NCI-H2196 treated with DMSO at 0.1 percent for 48 hours (cell line): ENCODE data around the gene YJU2.
"Not testable (repeated sequence)": the region's sequence is repeated elsewhere in the genome, so short reads cannot be mapped to it uniquely, and the experiment has no call there.

Experiments used
- DNase-seq: peaks from one replicate; lab custom pipeline; 2025; ENCODE audit not compliant: unreplicated experiment; lab: John Stamatoyannopoulos, UW

YJU2 gene

DNA sequence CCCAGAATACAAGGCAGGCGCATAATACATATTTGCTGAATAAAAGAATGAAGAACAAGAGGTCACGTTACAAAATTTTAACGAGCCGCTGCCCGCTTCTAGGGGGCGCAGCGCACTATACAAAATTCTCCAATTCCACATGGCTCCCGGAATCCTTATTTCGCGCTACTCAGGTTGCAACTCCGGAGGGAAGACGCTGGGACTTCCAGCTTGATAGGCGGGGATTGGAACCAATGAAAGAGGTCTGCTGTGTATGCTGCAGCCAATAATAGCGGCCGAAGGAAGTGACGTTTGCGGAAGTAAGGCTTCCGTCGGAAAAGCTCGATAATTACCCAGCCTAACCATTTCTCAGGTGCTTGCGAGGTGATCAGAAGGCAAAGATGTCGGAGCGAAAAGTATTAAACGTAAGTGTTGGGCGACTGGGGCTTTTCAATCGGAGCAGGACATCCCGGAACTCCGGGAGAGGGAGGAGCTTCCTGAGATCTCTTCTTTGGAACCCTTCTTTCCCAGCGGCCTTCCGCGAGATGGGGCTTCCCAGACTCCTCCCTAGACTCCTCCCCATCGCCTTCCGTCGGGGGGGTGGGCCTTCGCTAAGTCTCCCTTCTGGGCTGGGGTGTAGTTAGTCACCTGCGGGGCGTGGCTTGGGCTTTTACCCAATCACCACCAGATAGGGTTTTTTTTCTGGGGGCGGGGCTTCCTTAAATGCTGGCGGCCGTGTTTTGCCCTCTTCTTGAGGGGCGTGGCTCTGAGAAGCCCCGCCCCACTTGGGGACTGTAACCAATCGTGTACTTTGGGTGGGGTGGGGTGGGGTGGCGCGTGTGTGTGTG, at the start of gene YJU2:
Gene YJU2 (plus strand): TSS at position 314 of the 827 bp plus-strand sequence. CDS start 67 bp downstream, at position 381.
- peak; percentile 96 for DNase-seq

DNA sequence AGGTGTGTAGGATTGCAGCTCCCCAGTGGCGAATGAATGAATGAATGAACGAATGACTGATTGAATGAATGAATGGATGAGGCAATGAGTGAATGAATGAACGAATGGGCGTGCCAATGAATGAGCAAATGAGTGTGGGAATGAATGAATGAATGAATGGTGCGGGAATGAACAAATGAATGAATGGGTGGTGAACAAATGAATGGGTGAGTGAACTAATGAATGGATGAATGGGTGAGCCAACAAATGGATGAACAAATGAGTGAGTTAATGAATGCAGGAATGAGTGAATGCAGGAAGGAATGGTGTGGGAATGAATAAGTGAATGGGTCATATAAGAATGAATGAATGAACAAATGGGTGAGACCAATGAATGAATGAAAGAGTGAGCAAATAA, 49.7 kb upstream of the YJU2 start:
- DNase-seq = no peak

DNA sequence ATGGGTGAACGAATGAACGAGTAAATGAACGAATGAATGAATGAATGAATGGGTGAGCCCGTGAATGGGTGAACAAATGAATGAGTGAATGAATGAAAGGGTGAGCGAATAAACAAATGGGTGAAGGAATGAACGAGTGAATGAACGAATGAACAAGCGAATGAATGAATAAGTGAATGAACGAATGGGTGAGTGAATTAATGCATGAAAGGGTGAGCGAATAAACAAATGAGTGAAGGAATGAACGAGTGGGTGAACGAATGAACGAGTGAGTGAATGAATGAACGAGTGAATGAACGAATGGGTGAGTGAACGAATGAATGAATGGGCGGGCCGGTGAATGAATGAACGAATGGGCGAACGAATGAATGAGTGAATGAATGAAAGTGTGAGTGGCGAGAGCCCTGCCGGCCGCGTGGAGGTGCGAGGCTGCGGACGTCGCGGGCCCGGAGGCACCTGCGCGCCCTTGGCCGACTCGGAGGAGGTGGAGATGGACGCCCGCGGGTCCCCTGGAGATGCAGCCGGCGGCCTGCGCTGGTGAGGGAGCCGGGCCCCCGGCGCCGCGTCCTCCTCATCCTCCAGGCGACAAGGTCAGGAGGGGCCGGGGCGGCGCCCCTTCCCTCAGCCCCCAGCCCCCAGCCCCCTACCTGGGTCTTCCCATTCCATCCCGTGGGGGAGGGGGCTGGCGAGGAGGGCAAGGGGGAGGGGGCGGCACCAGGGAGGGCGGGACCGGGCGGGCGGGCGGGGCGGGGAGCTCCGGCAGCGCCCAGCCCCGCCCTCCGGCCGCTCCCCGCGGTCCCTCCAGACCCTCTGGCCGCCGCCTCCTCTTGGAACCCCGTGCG, 49.0 kb upstream of the YJU2 start:
- peak; percentile 32 for DNase-seq

DNA sequence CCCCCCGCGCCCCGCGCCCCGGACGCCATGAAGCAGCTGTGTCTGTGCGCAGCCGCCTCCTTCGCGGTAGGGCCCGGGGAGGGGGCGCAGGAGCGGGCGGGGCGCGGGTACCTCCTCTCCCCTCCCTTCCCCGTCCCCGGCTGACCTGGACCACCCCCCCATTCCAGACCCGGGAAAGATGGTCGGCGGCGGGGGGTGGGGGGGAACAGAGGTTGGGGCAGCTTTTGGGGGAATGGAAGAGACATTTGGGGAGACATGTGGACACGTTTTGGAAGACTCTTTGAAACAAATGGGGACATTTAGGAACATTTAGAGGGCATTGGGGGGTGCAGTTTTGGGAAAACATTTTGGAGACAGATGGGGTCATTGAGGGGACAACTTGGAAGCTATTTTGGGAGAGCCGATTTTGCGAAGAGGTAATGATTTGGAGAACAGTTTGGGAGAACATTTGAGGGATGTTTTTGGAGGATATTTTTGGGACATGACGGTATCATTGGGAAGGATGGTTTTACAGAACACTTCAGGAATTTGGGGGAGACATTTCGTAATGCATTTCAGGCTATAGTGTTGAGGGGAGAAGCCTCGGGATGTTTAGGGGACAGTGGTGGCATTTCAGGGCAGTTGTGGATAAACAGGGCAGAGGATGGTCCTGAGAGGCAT, 48.3 kb upstream of the YJU2 start:
- DNase-seq = no peak

DNA sequence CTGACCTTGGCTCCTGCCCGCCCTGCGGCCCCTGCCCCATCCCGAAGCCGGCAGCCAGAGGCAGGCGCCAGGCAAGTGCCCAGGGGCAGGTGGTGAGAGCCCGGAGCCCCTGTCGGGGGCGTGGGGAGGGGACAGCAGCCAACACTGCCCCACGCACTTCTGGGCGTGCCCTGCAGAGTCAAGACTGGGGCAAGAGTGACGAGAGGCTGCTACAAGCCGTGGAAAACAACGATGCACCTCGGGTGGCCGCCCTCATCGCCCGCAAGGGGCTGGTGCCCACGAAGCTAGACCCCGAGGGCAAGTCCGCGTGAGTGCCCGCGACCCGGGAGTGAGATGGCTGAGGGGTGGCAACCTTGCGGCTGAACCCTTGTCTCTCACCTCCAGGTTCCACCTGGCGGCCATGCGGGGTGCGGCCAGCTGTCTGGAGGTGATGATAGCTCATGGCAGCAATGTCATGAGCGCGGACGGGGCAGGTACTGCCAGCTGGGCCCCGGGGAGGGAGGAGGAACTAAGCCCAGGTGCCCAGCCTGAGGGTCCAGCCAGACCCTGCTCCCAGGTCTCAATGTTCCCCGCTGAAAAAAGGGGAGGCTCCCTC, 47.1 kb upstream of the YJU2 start:
- DNase-seq = peak; percentile 21

DNA sequence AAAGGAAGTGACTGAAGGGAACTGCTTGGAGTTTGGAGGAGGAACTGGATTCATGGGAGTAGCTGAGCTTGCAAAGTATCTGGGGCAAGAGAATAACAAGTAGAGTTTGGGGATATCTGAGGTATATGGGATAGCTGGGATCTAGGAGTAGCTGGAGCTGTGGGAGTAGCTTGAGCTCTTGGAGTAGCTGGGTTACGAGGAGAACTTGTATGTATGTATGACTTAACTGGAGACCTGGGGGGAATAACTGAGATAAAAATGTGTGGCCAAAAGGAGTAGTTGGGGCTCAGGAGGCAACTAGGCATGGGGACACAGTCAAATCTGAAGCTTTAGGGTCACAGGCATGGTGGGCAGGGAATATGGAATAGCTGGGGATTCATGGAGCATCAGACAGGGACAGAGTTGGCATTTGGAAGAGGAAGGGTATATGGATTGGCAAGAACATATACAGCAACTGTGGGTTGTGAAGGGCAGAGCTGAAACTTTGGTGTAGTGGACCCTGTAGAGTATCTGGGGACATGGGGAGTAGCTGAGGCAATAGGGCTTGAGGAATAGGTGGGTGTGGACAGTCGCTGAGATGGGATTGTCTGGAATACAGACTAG, 45.8 kb upstream of the YJU2 start:
- no peak for DNase-seq

DNA sequence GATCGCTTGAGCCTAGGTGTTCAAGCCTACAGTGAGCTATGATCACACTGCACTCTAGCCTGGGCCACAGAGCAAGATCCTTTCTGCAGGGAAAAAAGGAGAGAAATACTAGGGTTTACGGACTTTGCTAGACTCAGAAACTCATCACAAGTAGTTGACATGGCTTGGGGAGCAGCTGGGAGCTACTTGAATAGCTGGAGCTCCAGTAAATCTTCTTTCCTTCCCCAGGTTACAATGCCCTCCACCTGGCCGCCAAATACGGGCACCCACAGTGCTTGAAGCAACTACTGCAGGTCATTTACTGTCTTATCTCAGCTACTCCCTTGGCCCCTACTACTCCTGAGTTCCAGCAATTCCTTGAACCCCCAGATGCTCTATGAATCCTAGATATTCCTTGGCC, 45.1 kb upstream of the YJU2 start:
- DNase-seq = no peak

DNA sequence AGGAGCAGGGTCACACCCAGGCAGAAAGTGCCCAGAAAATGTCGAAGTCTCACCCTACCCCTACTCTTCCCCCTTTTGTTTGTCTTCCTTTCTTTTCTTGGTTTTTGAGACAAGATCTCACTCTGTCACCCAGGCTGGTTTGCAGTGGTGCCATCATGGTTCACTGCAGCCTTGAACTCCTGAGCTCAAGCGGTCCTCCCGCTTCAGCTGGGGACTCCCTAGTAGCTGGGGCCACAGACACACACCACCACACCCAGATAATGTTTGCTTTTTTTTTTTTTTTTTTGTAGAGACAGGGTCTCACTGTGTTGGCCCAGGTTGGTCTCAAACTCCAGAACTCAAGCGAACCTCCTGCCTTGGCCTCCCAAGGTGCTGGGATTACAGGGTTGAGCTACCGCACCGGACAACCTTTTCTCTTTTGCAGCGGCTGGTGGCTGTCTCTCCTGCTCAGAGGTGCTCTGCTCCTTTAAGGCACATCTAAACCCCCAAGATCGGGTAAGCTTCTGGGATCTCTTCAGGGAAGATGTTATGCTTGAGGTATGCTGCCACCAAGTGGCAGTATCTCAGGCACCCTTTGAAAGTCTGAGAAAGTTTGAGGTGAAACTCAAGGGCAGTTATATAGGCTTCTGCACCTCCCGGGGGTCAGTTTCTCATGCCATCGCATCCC, 39.9 kb upstream of the YJU2 start:
- no peak for DNase-seq

DNA sequence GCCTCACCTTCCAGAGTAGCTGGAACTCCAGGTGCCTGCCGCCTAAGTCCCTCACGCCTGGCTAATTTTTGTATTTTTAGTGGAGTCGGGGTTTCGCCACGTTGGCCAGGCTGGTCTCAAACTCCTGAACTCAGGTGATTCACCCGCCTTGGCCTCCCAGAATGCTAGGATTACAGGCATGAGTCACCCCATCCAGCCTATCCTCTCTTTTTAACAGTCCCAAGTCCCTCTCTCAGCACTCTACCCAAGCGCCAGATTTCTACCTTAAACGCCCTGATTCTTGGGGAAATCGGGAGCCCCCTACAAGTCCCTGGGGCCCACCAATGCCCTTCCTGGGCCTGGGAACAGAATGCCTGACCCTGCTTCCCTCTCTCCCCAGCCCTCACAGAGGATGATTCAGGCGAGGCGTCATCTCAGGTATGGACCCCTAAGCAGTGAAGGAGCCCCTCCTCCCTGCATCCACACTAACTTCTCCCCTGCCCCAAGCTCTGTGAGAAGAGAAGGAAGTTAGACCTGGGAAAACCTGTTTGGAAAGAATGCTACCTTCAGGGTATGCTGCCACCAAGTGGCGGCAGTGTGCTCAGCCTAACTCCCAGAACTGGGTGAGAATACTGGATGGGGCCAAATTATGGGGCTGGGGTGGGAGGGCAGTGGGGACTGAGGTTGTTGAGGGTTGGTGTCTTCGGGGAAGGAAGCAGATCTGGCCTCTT, 38.3 kb upstream of the YJU2 start:
- peak; percentile 16 for DNase-seq

DNA sequence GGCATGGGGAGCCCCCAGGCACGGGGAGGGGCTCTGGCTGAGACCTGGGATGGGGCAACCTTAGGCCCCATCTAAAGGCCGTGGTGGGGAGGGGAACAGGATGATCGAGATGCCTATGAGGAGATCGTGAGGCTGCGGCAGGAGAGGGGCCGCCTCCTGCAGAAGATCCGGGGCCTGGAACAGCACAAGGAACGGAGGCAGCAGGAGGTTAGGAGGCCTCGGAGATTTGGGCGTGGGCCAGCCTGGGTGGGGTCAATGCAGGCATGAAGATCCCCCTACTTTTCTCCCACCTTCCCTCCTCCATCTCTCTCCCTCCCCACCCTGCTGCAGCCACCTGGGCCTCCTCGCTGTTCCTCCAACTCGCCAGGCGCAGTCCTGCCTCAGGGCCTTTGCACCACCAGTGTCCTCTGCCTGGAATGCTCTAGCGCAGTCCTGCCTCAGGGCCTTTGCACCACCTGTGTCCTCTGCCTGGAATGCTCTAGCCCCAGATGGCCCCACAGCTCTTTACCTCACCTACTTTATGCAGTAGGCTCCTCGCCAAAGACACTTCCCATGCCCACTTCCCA, 36.6 kb upstream of the YJU2 start:
- DNase-seq = no peak

DNA sequence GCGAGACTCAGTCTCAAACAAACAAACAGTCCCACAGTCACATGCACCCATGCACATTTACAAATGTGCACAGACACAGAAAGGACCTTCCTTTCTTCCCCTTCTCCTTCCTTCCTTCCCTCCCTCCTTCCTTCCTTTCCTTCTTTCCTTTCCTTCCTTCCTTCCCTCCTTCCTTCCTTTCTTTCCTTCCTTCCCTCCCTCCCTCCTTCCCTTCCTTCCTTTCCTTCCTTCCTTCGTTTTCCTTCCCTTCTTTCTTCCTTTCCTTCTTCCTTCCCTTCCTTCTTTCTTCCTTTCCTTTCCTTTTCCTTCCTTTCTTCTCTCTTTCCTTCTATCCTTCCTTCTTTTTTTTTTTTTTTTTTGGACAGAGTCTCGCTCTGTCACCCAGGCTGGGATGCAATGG, 33.8 kb upstream of the YJU2 start:
- DNase-seq = no peak

DNA sequence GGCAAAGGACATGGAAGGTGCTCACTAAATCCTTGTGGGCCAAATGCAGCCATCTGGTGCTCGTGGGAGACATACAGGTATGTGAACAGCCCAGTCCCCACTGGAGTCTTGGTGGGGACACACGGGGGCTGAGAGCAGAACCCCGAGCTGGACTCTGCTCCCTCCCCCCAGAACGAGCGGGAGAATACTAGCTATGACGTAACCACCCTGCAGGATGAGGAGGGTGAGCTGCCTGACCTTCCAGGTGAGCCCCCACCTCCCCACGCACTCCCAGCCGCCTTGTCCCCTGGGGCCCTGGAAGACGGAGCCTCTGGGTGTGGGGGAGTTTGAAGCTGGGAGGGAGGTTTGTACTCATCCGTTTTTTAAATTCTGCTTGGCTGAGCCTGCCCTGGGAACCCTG, 31.1 kb upstream of the YJU2 start:
- no peak for DNase-seq

DNA sequence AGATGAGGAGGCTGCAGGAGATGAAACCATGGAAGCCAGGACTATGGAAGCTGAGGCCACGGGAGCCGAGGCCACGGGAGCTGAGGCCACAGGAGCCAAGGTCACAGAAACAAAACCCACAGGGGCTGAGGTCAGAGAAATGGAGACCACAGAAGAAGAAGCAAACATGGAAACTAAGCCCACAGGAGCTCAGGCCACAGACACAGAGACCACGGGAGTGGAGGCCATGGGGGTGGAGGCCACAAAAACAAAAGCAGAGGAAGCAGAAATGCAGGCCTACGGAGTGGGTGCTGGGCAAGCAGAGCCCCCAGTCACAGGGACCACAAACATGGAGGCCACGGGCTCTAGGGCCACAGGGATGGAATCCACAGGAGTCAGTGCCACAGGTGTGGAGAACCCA, 30.0 kb upstream of the YJU2 start:
- DNase-seq = no peak

DNA sequence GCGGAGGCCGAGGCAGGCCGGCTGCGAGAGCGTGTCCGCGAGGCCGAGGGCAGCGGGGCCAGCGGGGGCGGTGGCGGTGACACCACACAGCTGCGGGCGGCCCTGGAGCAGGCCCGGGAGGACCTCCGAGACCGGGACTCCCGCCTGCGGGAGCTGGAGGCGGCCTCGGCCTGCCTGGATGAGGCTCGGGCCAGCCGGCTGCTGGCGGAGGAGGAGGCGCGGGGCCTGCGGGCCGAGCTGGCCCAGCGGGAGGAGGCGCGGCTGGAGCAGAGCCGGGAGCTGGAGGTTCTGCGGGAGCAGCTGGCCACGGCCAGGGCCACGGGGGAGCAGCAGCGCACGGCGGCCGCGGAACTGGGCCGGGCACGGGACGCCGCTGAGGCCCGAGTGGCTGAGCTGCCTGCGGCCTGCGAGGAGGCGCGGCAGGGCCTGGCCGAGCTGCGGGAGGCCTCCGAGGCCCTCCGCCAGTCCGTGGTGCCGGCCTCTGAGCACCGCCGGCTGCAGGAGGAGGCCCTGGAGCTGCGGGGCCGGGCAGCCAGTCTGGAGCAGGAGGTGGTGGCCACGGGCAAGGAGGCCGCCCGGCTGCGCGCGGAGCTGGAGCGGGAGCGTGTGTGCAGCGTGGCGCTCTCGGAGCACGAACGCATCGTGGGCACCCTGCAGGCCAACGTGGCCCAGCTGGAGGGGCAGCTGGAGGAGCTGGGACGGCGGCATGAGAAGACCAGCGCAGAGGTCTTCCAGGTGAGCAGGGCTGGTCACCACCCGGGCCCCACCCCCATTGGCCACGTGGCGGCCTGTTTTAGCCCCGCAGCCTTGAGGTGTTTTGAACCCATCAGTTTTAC, 29.2 kb upstream of the YJU2 start:
- no peak for DNase-seq

DNA sequence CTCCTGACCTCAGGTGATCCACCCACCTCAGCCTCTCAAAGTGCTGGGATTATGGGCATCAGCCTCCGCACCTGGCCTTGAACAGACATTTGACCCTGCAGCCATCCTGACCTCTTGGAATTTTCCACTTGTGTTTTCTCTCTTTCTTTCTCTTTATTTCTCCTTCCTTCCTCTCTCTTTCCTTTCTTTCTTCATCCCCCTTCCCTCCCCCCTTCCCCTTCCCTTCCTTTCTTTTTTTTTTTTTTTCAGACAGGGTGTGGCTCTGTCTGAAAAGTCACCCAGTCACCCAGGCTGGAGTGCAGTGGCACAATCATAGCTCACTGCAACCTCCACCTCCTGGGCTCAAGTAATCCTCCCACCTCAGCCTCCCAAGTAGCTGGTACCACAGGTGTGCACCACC, 28.4 kb upstream of the YJU2 start:
- DNase-seq = not testable (repeated sequence)

DNA sequence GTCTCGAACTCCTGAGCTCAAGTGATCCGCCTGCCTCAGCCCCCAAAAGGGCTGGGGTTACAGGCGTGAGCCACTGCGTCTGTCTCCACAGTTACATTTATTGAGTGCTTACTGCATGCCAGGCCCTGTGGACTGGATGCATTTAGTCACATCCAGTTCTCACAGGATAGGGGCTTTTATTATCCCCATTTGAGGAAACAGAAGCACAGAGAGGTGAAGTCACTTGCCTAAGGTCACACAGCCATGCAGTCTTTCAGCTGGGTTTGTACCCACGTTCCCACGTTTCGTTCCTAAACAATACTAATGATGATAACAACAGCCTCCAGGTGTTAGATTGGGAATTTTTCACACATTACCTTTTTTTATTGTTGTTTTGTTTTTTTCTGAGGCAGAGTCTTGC, 26.7 kb upstream of the YJU2 start:
- DNase-seq = no peak

DNA sequence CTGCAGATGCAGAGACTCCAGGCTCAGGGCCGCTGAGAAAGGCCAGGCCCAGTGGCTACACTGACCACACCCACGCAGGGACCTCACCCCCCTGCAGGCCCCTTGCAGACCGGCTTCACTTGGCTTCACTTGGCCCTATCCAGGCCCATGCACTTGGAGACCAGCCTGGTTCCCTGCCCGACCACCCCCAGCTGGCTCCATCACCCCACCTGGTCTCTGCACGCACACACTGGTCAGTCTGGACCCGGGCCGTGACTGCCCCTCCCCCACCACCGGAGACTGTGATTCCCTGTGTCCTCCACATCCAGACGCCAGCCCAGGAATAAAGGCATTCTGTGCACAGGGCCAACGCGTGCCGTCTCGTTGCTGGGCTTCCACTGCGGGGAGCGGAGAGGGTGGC, 22.4 kb upstream of the YJU2 start:
- DNase-seq = no peak

DNA sequence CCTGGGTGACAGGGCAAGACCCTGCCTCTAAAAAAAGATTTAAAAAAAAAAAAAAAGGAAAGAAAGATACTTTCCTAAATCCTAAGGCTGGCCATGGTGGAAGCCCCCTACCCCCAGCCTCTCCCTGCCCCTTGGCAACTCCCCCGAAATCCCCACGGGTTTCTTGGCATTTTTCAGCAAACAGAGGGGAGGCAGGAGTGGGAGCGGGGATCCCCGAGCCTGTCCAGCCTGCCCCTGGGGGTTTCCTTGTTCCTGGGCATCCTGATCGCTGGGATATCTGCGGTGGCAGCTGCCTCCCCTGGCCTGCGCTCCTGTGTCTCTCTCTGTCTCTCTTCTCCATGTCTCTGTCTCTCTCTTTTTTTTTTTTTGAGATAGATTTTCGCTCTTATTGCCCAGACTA, 21.0 kb upstream of the YJU2 start:
- no peak for DNase-seq

DNA sequence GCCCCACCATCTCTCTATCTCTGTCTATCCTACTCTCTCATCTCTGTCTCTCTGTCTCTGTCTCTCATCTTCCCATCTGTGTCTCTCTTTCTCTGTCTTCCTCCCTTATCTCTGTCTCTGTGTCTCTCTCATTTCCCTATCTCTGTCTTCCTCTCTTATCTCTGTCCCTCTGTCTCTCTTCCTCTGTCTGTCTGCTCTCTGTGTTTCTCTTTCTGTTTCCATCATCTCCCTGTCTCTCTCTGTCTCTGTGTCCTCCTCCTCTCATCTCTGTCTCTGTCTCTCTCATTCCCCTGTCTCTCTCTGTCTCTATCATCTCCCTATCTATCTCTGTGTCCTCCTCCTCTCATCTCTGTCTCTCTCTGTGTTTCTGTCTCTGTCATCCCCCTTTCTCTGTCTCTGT, 19.1 kb upstream of the YJU2 start:
- DNase-seq = no peak
